PC-9 (cell line): Measurements from ENCODE around the gene TMEM11. TPM values are rescaled to one million over a fixed set of nuclear protein-coding genes. Genes with fewer than 3 reads are reported as not detected.

ENCODE experiments used
- BruUV-seq: library from RNA; stranded (reverse); fragments of 400-500 nt; replicated peaks from 2 replicates; lab custom pipeline; 2021; lab: Mats Ljungman, UMichigan
- CTCF ChIA-PET: fragments of 300-600 bp; sonication (Branson Sonifier 250); formaldehyde crosslinking; loops from one replicate; lab custom pipeline; 2022; ENCODE audit warnings: antibody characterized with exemption; lab: Charles Lee
- POLR2A ChIA-PET: fragments of 300-600 bp; sonication (Branson Sonifier 250); formaldehyde crosslinking; loops from one replicate; lab custom pipeline; 2022; ENCODE audit warnings: antibody characterized with exemption; ENCODE audit not compliant: unreplicated experiment; lab: Charles Lee
- DNase-seq, 2 experiments: peaks; one replicate each; pipeline versions ENCODE4 v3.0.0 to v3.0.0-alpha.2; 2015 to 2022; ENCODE audit warnings: mixed read lengths in 1 of 2
- H2AFZ ChIP-seq: fragments of 200-600 bp; sonication (generic); 2 replicates; pipeline ENCODE4 v1.8.1; 2017; ENCODE audit warnings: antibody characterized with exemption
- H3F3A ChIP-seq: fragments of 200-600 bp; sonication (generic); 2 replicates; pipeline ENCODE4 v1.8.1; 2017; ENCODE audit warnings: antibody characterized with exemption, mild to moderate bottlenecking, low read depth; ENCODE audit not compliant: insufficient read depth
- H3K27ac ChIP-seq: fragments of 200-600 bp; sonication (generic); 2 replicates; pipeline ENCODE4 v1.6.1; 2016; ENCODE audit warnings: mixed run types
- H3K27me3 ChIP-seq: fragments of 200-600 bp; sonication (generic); 2 replicates; pipeline ENCODE4 v1.6.1; 2016; ENCODE audit warnings: low read depth, mixed run types; ENCODE audit not compliant: insufficient read depth
- H3K36me3 ChIP-seq: fragments of 200-600 bp; sonication (generic); 2 replicates; pipeline ENCODE4 v1.6.1; 2016; ENCODE audit warnings: low read depth, mixed run types
- H3K4me1 ChIP-seq: fragments of 200-600 bp; sonication (generic); replicated peaks from 2 replicates; pipeline ENCODE4 v1.6.1; 2016; ENCODE audit warnings: mixed run types; ENCODE audit not compliant: insufficient read depth
- H3K4me2 ChIP-seq: fragments of 200-600 bp; sonication (generic); 2 replicates; pipeline ENCODE4 v1.6.1; 2017; ENCODE audit warnings: mixed run types
- H3K4me3 ChIP-seq: fragments of 200-600 bp; sonication (generic); 2 replicates; pipeline ENCODE4 v1.6.1; 2016; ENCODE audit warnings: mixed run types
- H3K79me2 ChIP-seq: fragments of 200-600 bp; sonication (generic); 2 replicates; pipeline ENCODE4 v1.6.1; 2017; ENCODE audit warnings: low read depth, mixed run types
- H3K9me2 ChIP-seq: fragments of 200-600 bp; sonication (generic); 2 replicates; pipeline ENCODE4 v1.8.1; 2017; ENCODE audit warnings: mild to moderate bottlenecking; ENCODE audit not compliant: insufficient read depth
- H3K9me3 ChIP-seq: fragments of 200-600 bp; sonication (generic); 2 replicates; pipeline ENCODE4 v1.8.1; 2016; ENCODE audit warnings: low read depth; ENCODE audit not compliant: insufficient read depth
- H4K20me1 ChIP-seq: fragments of 200-600 bp; sonication (generic); 2 replicates; pipeline ENCODE4 v1.8.1; 2017; ENCODE audit not compliant: insufficient read depth
- CTCF ChIP-seq: fragments of 200-600 bp; sonication (generic); conservative IDR thresholded peaks from 2 replicates; pipeline ENCODE4 v1.6.1; 2017; ENCODE audit warnings: mixed run types, antibody characterized with exemption, mild to moderate bottlenecking, moderate library complexity
- EZH2 ChIP-seq: fragments of 200-600 bp; sonication (generic); IDR thresholded peaks from 2 replicates; pipeline ENCODE4 v1.8.0; 2017; ENCODE audit warnings: antibody characterized with exemption, low read depth
- intact Hi-C: fragments of 100-400 bp; cut with micrococcal nuclease; formaldehyde crosslinking; loops from one replicate; pipeline ENCODE4 v1.10.0; 2022; ENCODE audit not compliant: unreplicated experiment
- total RNA-seq: library from RNA; stranded (reverse); gene quantifications from 2 replicates; pipeline ENCODE4 v1.2.3, GENCODE V29; 2021

TMEM11 gene
- total RNA-seq, 1 experiment from 2014 or later = 37.6 TPM

- H3K79me2 ChIP-seq = no peaks in the 10 kb centered on the region
- H4K20me1 ChIP-seq = no peaks in the 10 kb centered on the region
- H3K36me3 ChIP-seq = no peaks in the 10 kb centered on the region
- no peaks in the 10 kb centered on the region for H3K4me1 ChIP-seq
- DNase-seq = no peak
- ChIA-PET CTCF (no interaction called here), POLR2A (interaction anchor here (0.6 kb wide), 1 partner anchor 117 kb away, joined by 7 read pairs; no protein-coding TSS in a partner anchor)
- no peaks in the 10 kb centered on the region for H3K9me2 ChIP-seq
- H3K27me3 ChIP-seq = no peaks in the 10 kb centered on the region
- intact Hi-C loops = no loop called here
- no peak overlapping the region for H3K27ac ChIP-seq
- TF ChIP-seq CTCF (no peak), EZH2 (no peak)
- H3K9me3 ChIP-seq = no peaks in the 10 kb centered on the region
- H3K4me3 ChIP-seq = no peak overlapping the region
- no peak overlapping the region for H3K4me2 ChIP-seq
- H2AFZ ChIP-seq = no peak overlapping the region
- H3F3A ChIP-seq = no peaks in the 10 kb centered on the region
- BruUV-seq = no TSS peak
These were observed 53.6 kb downstream of the TMEM11 start for GRCh38 chr17:21160401-21160800.

GRCh38 chr17:21157586-21158370, 56.2 kb downstream of the TMEM11 start:
- no peaks in the 10 kb centered on the region for H3K9me3 ChIP-seq
- POLR2A ChIA-PET = no interaction called here
- no peak overlapping the region for H3K4me2 ChIP-seq
- no peaks in the 10 kb centered on the region for H3K27me3 ChIP-seq
- no peaks in the 10 kb centered on the region for H3K79me2 ChIP-seq
- no peak overlapping the region for H3K27ac ChIP-seq
- CTCF ChIA-PET = interaction anchor here (0.6 kb wide), 1 partner anchor 63 kb away, joined by 6 read pairs; no protein-coding TSS in a partner anchor
- TF ChIP-seq CTCF (no peak), EZH2 (no peak)
- H3K36me3 ChIP-seq = no peaks in the 10 kb centered on the region
- H2AFZ ChIP-seq = no peak overlapping the region
- BruUV-seq = no TSS peak
- H3K4me1 ChIP-seq = no peaks in the 10 kb centered on the region
- H3K4me3 ChIP-seq = no peak overlapping the region
- H3K9me2 ChIP-seq = no peaks in the 10 kb centered on the region
- intact Hi-C loops = no loop called here
- DNase-seq = no peak
- H3F3A ChIP-seq = no peaks in the 10 kb centered on the region
- H4K20me1 ChIP-seq = no peaks in the 10 kb centered on the region

GRCh38 chr17:21152731-21153130, 61.2 kb downstream of the TMEM11 start:
- Histone ChIP-seq H3K27me3 (no peaks in the 10 kb centered on the region), H3K79me2 (no peaks in the 10 kb centered on the region), H3F3A (no peaks in the 10 kb centered on the region), H3K27ac (no peak overlapping the region), H4K20me1 (no peaks in the 10 kb centered on the region), H3K4me1 (no peaks in the 10 kb centered on the region), H3K4me2 (no peak overlapping the region), H2AFZ (no peak overlapping the region), H3K36me3 (no peaks in the 10 kb centered on the region), H3K9me3 (no peaks in the 10 kb centered on the region; the same call in 1 of the 2 replicates), H3K9me2 (no peaks in the 10 kb centered on the region), H3K4me3 (no peak overlapping the region)
- no peak for TF ChIP-seq CTCF
- TF ChIP-seq EZH2 = no peak
- BruUV-seq = no TSS peak
- no peak for DNase-seq
- CTCF ChIA-PET = no interaction called here
- intact Hi-C loops = no loop called here
- POLR2A ChIA-PET = no interaction called here
